IPS-15b (cell line): ENCODE results near the gene MTHFD2L.

ENCODE experiments used
- H3K27me3 ChIP-seq: one replicate; pipeline ENCODE4 v1.6.1; 2013; ENCODE audit warnings: low read length; ENCODE audit not compliant: control insufficient read depth, insufficient read depth
- H3K36me3 ChIP-seq: one replicate; pipeline ENCODE4 v1.6.1; 2013; ENCODE audit warnings: low read length; ENCODE audit not compliant: control insufficient read depth, insufficient read depth
- H3K4me1 ChIP-seq: one replicate; pipeline ENCODE4 v1.6.1; 2013; ENCODE audit warnings: mild to moderate bottlenecking, low read length; ENCODE audit not compliant: control insufficient read depth, insufficient read depth
- H3K4me3 ChIP-seq: one replicate; pipeline ENCODE4 v1.5.1; 2013; ENCODE audit warnings: low read depth, low read length
- H3K9ac ChIP-seq: one replicate; pipeline ENCODE4 v1.6.1; 2013; ENCODE audit warnings: low read depth, mild to moderate bottlenecking, low read length
- H3K9me3 ChIP-seq: one replicate; pipeline ENCODE4 v1.6.1; 2013; ENCODE audit warnings: mild to moderate bottlenecking, low read length; ENCODE audit not compliant: control insufficient read depth, insufficient read depth

MTHFD2L gene

DNA sequence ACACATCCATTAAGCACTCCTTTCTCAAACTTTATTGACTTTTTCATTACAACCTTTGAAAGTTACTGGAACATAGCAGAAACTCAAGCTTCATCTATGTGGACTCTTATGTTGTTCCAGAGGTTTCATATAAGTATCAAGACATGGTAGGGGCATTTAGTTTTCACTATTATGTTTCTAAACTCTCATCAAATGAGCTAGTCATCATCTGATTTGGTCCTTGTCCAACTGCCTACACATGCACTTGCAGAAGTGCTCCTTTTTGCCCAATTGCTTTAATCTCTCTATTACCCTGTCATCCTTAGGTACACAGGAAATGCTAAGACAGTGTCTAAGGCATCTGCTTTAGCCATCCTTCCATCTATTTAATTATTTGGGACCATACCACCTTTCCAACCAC lies 108.2 kb downstream of the MTHFD2L start:
- Histone ChIP-seq H3K9ac (no peak overlapping the region), H3K27me3 (no peaks in the 10 kb centered on the region), H3K36me3 (no peaks in the 10 kb centered on the region), H3K9me3 (no peaks in the 10 kb centered on the region), H3K4me1 (no peaks in the 10 kb centered on the region), H3K4me3 (no peak overlapping the region)

DNA sequence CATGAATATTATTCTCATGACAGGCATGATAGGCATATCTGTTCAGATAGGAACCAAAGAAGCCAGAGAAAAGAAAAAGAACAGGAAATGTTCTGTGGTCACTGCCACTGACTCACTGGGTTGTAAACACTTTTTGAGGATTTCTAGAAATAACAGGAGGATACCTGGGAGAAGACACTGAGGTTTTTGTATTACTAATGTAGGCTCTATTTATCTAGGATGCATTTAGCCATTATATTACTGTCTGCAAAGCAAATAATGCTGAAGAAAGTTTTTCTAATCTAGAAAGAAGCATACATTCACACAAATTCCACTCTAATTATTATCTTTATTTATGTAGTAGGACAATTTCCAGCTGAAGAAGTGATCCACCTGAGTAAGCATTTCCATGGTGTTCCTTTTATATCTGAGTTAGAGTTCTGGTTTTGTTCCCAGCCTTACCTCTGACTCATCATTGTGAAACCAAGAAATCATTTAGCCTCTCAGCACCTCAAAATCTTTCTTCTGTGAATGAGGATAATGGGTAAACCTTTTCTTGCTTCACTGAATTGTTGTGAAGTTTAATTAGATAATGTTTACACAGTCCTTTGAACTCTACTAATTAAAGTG lies 110.2 kb downstream of the MTHFD2L start:
- Histone ChIP-seq H3K4me3 (no peak overlapping the region), H3K27me3 (no peaks in the 10 kb centered on the region), H3K36me3 (no peaks in the 10 kb centered on the region), H3K4me1 (no peaks in the 10 kb centered on the region), H3K9me3 (no peaks in the 10 kb centered on the region), H3K9ac (no peak overlapping the region)

DNA sequence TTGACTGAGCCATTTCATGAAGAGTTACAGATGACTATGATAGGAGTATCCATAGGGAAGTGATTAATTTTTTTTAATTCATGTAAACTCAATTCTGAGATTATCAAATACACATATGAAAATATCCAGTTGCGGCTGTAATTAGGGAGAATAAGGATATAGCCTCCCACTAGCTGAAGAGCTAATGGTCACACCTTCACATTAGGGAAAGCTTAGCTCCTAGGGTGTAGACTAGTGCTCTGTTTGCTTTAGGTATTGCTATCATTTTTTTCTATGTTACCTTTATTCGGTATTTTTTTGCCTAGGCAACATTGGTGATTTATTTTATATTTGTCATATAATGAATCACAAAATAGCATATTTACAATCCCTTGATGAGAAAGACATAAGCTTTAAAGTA lies 110.7 kb downstream of the MTHFD2L start:
- H3K36me3 ChIP-seq, result no peaks in the 10 kb centered on the region
- no peak overlapping the region for H3K9ac ChIP-seq
- H3K27me3 ChIP-seq, result no peaks in the 10 kb centered on the region
- H3K9me3 ChIP-seq, result no peaks in the 10 kb centered on the region
- H3K4me1 ChIP-seq, result no peaks in the 10 kb centered on the region
- no peak overlapping the region for H3K4me3 ChIP-seq

DNA sequence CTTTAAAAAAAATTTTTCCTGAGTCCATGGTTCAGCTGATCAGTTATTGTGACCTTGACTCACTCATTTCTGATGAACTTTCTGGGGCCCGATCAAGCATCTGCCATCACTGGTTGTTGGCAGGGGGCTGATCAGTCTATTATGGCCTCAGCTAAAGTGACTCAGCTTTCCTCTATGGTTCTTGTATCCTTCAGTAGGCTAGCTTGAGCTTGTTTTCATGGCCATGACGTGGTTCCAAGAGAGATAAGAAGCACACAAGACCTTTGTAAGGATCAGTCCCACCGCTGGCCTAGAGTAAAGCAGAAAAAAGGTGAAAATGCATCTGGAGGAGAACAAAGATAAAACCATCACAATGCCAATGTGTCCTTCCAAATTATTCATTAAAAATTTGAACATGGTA lies 120.6 kb downstream of the MTHFD2L start:
- Histone ChIP-seq H3K9me3 (no peaks in the 10 kb centered on the region), H3K27me3 (no peaks in the 10 kb centered on the region), H3K36me3 (no peaks in the 10 kb centered on the region), H3K4me1 (no peaks in the 10 kb centered on the region), H3K9ac (no peak overlapping the region), H3K4me3 (no peak overlapping the region)

DNA sequence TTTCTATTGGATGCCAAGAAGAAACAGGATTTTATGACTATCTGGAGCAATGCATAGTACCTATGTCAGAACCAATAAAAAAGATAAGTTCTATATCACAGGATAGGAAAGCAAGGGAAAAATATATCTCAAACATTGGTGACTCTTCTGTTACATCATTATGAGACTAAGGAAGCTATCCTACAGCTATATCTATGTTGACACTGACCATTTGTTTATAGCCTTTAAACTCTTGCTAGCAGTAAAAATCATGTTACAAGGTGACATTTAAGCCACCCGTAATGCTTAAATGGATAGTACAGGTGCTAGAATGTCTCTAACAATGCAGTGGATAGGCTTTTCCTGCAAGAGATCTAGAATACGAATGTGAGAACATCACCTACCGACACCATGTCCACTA lies 121.8 kb downstream of the MTHFD2L start:
- no peak overlapping the region for H3K4me3 ChIP-seq
- no peaks in the 10 kb centered on the region for H3K36me3 ChIP-seq
- H3K4me1 ChIP-seq, result no peaks in the 10 kb centered on the region
- H3K27me3 ChIP-seq, result no peaks in the 10 kb centered on the region
- no peaks in the 10 kb centered on the region for H3K9me3 ChIP-seq
- H3K9ac ChIP-seq, result no peak overlapping the region

DNA sequence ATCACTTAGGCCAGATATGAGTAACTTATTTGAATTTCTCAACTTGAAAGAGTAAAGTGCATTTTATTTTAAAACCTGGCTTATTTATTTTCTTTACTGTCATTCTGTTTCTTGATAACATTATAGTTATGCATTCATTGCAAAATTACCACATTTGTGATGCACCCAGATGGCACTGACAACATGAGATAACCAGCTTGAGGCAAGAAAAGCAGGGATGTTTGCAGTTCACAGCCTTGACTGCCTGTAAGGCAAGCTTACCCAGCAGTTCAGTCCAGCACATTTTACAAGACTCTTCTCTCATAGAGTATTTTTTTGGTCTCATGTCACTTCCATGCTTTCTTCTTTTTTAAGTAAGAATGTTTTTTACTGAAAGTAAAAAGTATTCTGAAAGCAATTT lies 125.0 kb downstream of the MTHFD2L start:
- Histone ChIP-seq H3K9me3 (no peaks in the 10 kb centered on the region), H3K27me3 (no peaks in the 10 kb centered on the region), H3K4me3 (no peak overlapping the region), H3K9ac (no peak overlapping the region), H3K36me3 (no peaks in the 10 kb centered on the region), H3K4me1 (no peaks in the 10 kb centered on the region)

DNA sequence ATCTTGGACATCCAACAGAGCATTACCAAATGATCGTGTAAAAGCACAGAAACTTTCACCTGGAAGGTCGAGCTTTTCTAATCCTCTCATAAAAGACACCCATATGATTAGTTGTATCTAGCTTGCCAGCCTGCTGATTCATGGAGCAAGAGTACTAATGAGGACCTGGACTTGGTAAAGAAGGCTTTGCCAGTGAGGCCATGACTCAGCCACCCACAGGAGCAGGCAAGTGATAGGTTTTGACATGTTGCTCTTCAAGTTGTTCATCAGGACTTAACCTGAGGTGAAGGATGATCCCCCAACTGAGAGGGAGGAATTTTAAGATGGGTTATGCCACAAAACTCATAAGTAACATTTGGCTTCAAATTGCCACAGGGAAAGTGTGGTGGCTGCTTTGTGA lies 125.7 kb downstream of the MTHFD2L start:
- Histone ChIP-seq H3K9me3 (no peaks in the 10 kb centered on the region), H3K9ac (no peak overlapping the region), H3K36me3 (no peaks in the 10 kb centered on the region), H3K4me3 (no peak overlapping the region), H3K27me3 (no peaks in the 10 kb centered on the region), H3K4me1 (no peaks in the 10 kb centered on the region)

DNA sequence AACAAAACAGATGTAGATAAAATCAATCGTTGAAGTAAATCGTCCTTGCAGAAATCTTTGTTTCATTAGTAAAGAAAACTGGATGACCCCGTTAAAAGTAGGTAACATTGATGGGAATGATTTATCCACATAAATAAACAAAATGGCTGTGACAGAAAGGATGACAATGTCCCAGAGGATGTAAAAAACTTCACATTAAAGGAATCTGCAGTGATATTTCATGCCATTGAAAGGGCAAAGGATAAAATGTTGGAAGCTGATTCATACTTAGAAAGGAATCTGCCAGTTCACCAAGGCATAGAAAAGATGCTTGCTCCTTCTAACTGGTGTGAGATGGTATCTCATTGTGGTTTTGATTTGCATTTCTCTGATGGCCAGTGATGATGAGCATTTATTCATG lies 126.1 kb downstream of the MTHFD2L start:
- Histone ChIP-seq H3K9me3 (no peaks in the 10 kb centered on the region), H3K9ac (no peak overlapping the region), H3K27me3 (no peaks in the 10 kb centered on the region), H3K36me3 (no peaks in the 10 kb centered on the region), H3K4me1 (no peaks in the 10 kb centered on the region), H3K4me3 (no peak overlapping the region)

DNA sequence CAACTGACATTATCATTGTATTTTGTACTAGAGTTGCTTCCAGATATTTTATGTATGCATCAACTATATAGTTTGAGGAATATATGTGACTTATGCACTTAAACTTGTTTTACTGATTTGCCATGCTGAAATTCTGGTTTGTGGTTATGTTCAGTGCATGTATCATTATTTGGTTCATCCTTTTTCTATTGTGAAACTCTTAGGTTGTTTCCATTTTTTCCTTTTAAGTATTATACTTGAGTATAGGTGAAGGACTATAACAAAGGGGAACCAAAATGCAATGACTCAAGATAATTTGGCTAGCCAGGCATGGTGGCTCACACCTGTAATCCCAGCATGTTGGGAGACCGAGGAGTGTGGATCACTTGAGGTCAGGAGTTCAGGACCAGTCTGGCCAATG lies 129.2 kb downstream of the MTHFD2L start:
- Histone ChIP-seq H3K4me3 (no peak overlapping the region), H3K4me1 (no peaks in the 10 kb centered on the region), H3K9me3 (no peaks in the 10 kb centered on the region), H3K36me3 (no peaks in the 10 kb centered on the region), H3K9ac (no peak overlapping the region), H3K27me3 (no peaks in the 10 kb centered on the region)

DNA sequence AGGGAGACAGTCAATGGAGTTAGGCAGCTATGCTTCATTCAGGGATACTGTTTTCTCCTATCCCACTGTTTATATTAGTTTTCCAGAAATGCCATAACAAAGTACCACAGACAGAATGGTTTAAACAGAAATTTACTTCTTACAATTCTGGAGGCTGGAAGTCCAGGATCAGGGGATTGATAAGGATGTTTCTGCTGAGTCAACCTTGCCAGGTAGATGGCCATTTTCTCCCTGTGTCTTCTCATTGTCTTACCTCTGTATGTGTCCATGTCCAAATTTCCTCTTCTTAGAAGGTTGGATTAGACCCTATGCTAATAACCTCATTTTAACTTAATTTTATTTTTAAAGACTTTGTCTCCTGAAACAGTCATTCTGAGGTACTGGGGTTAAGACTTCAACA lies 129.9 kb downstream of the MTHFD2L start:
- no peaks in the 10 kb centered on the region for H3K27me3 ChIP-seq
- H3K36me3 ChIP-seq, result no peaks in the 10 kb centered on the region
- H3K4me1 ChIP-seq, result no peaks in the 10 kb centered on the region
- no peaks in the 10 kb centered on the region for H3K9me3 ChIP-seq
- no peak overlapping the region for H3K4me3 ChIP-seq
- H3K9ac ChIP-seq, result no peak overlapping the region

DNA sequence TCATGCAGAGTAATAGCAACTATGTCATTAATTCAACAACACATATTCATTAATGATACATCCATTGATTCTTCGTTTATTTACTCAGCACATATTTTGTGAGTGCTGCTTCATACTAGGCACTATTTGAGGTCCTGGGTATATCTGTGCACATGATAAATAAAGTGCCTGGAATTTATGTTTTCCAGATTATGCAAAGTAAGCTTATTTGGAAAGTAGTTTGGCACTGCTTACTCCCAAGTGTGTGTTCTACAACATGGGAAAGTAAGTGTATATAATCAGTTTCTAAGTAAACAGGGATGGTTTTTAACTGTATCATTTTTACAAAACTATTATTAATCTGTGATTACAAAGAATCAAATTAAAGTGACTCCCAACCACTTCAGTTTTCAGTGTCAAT lies 133.6 kb downstream of the MTHFD2L start:
- Histone ChIP-seq H3K4me1 (no peaks in the 10 kb centered on the region), H3K9me3 (no peaks in the 10 kb centered on the region), H3K9ac (no peak overlapping the region), H3K36me3 (no peaks in the 10 kb centered on the region), H3K27me3 (no peaks in the 10 kb centered on the region), H3K4me3 (no peak overlapping the region)

DNA sequence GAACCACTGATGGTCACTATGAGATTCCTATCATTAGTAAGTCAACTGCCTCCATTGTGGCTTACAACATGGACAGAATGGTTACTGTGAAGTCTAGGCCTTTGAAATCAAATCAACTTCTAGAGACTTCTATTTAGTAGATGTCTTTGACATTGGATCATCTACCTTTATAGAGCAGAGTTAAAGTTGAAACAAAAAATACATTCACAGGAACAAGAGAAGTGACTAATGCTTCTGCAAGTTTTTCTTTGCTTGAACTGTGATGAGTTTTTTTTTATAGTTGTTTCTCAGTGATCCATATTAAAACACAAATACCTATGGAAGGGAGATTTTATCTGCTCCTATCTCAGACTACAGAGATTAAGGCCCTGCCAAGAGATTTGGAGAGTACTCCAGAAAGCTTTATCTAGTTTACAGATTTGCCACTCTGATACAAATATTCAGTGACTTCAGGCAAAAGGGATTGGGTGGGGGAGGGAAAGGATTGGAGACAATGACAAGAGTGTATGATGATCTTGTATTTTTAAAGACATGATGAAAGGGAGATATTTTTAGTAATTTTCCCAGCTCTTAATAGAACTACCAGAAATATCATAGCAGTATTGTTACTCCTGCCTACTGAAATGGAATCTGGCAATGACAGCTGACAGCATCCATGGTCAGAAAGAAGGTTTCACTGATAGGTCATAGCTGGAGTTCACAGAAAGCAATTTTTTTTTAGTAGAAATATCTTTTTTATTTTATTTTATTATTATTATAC lies 134.4 kb downstream of the MTHFD2L start:
- Histone ChIP-seq H3K4me1 (no peaks in the 10 kb centered on the region), H3K9ac (no peak overlapping the region), H3K27me3 (no peaks in the 10 kb centered on the region), H3K4me3 (no peak overlapping the region), H3K9me3 (no peaks in the 10 kb centered on the region), H3K36me3 (no peaks in the 10 kb centered on the region)
